Mesodermal cell (in vitro differentiated cells): ENCODE measurements around the gene KCNH3.
"Not testable (repeated sequence)": the region's sequence is repeated elsewhere in the genome, so short reads cannot be mapped to it uniquely, and the experiment has no call there.

Experiments used
- H3K27ac ChIP-seq: 2 replicates; pipeline ENCODE4 v1.7.0; 2013; ENCODE audit warnings: mild to moderate bottlenecking, low read depth, low read length, moderate library complexity; ENCODE audit not compliant: severe bottlenecking
- H3K36me3 ChIP-seq: 2 replicates; pipeline ENCODE4 v1.7.1; 2013; ENCODE audit warnings: mild to moderate bottlenecking, low read length, moderate library complexity; ENCODE audit not compliant: control insufficient read depth, insufficient read depth
- H3K4me1 ChIP-seq: one replicate; pipeline ENCODE4 v1.7.1; 2013; ENCODE audit warnings: mild to moderate bottlenecking, low read length; ENCODE audit not compliant: insufficient read depth, control insufficient read depth, poor library complexity, severe bottlenecking
- H3K4me3 ChIP-seq: 2 replicates; pipeline ENCODE4 v1.7.0; 2013; ENCODE audit warnings: low read length, control low read depth, mild to moderate bottlenecking; ENCODE audit not compliant: insufficient read depth, poor library complexity, severe bottlenecking; ENCODE audit errors: extremely low read depth
- H3K9me3 ChIP-seq: 2 replicates; pipeline ENCODE4 v1.7.1; 2013; ENCODE audit warnings: mild to moderate bottlenecking, low read length, moderate library complexity; ENCODE audit not compliant: control insufficient read depth
- WGBS, 2 experiments: methylation state at CpG; one replicate each; pipeline ENCODE4 v1.1.5; 2013; ENCODE audit warnings: missing lambda C conversion rate in 2 of 2; ENCODE audit not compliant: insufficient coverage in 2 of 2; 5-methylcytosine and 5-hydroxymethylcytosine counted together

KCNH3 gene

DNA sequence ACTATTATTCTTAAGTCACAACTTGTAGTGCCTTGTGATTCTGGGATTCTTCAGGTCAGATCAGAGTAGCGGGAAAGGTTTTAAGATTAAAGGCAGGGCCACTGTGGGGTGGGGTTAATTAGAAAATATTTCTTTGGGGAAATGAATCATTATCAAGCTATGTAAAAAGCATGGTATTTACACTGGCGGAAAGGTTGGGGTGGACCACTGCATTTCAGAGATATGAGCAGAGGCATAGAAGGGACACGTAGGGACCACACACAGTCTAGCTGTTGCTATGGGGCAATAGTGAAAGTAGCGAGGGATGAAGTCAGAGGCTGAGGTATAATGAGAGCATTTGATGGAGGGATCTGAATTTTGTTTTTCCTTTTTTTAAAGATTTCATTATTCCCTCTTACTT, 31.7 kb upstream of the KCNH3 start:
- H3K4me3 ChIP-seq, result no peak overlapping the region
- H3K4me1 ChIP-seq, result peaks cover 4% of the 10 kb centered on the region
- peaks cover 43% of the 10 kb centered on the region for H3K36me3 ChIP-seq
- H3K9me3 ChIP-seq, result no peaks in the 10 kb centered on the region
- WGBS, 2 experiments, result 84 to 90% methylated on average over 2 to 3 of the region's 4 CpGs
- no peak overlapping the region for H3K27ac ChIP-seq

DNA sequence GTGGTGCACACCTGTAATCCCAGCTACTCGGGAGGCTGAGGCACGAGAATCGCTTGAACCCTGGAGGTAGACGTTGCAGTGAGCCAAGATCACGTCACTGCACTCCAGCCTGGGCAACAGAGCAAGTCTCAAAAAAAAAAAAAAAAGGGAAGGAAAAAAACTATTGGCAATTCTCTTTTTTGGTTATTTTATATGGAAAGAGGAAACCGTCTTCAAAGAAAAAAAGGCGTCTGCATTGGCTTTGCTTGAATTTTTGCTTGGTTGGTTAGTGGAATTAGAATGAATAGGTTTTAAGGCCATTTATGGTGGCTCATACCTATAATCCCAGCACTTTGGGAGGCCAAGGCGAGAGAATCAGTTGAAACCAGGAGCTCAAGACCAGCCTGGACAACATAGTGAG, 29.1 kb upstream of the KCNH3 start:
- not testable (repeated sequence) for H3K9me3 ChIP-seq, H3K4me3 ChIP-seq, H3K4me1 ChIP-seq, H3K27ac ChIP-seq
- peaks cover 32% of the 10 kb centered on the region for H3K36me3 ChIP-seq
- 92 to 98% methylated on average over 6 to 8 of the region's 8 CpGs for WGBS, 2 experiments

DNA sequence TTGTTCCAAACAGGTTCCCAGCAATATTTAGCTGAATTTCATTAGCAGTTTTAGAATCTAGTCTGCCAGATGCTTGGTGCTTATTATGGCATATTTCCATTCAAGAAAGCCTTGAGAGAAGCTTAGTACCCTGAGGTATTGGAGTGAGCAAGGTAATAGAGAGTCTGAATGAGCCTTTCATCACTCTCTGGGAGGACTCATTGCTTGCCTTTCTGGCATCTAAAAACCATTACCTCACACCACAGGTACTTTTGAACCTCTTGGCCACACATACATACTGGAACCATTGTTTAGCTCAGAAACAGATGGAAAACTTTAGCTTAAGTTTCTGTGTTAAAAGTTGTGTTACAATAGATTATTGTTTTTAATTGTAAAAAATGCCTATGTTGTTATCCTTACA, 27.4 kb upstream of the KCNH3 start:
- Histone ChIP-seq H3K4me1 (peaks cover 15% of the 10 kb centered on the region), H3K27ac (no peak overlapping the region), H3K36me3 (peaks cover 21% of the 10 kb centered on the region), H3K4me3 (no peak overlapping the region), H3K9me3 (no peaks in the 10 kb centered on the region)

DNA sequence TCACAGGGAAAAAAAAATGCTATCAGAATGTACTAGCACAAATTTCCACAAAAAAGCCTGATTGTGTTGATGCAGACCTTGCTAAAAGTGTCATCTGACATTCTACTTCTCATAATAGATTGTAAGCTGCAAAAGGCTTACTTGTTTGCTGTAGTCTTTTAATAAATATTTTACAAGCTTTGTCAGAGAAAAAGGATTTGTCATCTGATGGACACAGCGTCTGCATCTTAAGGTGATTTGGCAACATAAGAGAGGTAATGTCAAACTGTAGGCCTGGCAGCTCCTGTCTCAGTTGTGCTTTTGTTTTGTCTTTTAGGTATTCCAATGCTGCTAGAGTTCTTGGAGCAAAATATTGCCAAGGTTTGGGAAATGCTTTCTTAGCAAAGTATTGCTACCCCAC, 26.3 kb upstream of the KCNH3 start:
- Histone ChIP-seq H3K4me1 (peaks cover 15% of the 10 kb centered on the region), H3K9me3 (no peaks in the 10 kb centered on the region), H3K4me3 (no peak overlapping the region), H3K36me3 (peaks cover 18% of the 10 kb centered on the region), H3K27ac (no peak overlapping the region)
- WGBS, 2 experiments, result 88 to 89% methylated on average over 1 of the region's 1 CpG

DNA sequence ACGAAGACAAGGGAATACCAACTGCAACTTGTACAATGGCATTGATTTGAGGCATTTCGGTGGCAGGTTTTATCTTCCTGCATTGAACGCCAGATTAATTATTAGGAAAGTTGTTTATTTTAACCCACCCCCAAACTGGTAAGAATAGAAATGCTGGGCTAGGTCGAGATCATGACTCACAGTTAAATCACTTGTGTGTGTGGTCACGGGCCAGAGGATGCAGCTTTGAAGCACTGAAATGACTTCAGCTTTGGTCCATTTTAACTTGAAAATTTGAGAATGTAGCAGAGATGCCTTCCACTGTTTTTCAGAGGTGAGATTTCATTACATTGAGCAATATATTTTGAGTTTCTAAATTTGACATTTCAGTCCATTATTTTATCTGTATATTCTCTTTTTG, 23.6 kb upstream of the KCNH3 start:
- H3K9me3 ChIP-seq, result no peaks in the 10 kb centered on the region
- H3K36me3 ChIP-seq, result peaks cover 15% of the 10 kb centered on the region
- H3K27ac ChIP-seq, result peak overlapping the region; percentile 16
- H3K4me1 ChIP-seq, result peaks cover 23% of the 10 kb centered on the region
- no peak overlapping the region for H3K4me3 ChIP-seq
- 63 to 100% methylated on average over 2 of the region's 5 CpGs for WGBS, 2 experiments

DNA sequence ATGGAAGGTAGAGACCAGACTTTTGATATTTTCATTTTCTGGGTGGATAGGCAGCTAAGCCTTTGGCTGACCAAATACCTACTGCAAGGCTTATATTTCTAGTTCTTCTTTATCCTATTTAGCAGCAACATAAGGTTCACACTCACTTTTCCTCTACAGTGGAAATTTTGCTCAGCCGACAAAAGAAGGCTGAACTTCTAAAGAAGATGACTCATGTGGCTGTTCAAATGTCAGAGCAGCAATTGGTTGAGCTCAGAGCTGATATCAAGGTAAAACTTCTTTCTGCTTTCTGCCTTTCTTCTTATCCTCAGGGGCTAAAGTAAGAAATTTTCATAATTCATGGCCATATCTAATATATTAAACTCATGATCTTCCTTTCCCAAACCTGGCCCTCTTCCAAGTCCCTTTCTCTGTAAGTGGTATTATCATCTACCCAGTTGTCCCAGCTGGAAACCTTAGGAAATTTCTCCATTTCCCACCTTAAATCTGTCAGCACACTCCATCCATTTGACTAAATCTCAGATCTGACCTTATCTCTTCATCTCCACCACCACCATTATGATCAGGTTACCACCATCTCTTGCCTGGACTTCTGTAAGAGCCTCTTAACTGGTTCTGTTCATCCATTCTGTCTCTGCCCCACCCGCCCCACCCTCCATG, 19.8 kb upstream of the KCNH3 start:
- Histone ChIP-seq H3K36me3 (peaks cover 38% of the 10 kb centered on the region), H3K27ac (no peak overlapping the region), H3K9me3 (no peaks in the 10 kb centered on the region), H3K4me3 (no peak overlapping the region), H3K4me1 (peaks cover 19% of the 10 kb centered on the region)
- WGBS, 2 experiments, result 80% methylated on average over 1 of the region's 2 CpGs; no CpG with 5 or more reads in 1 of the 2 experiments

DNA sequence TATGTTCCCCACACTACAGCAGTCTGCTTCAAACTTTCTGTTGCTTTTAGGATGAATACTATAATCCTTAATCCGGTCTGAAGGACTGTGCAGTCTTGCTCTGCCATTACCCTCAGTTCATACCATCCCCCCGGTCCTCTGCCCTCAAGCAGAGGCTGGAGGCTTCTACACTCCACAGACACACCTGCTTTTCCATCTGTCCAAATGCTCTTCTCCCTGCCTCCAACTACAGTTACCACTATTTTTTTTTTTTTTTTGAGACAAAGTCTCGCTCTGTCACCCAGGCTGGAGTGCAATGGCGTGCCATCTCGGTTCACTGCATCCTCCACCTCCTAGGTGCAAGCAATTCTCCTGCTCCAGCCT, 19.3 kb upstream of the KCNH3 start:
- Histone ChIP-seq H3K27ac (no peak overlapping the region), H3K36me3 (peaks cover 43% of the 10 kb centered on the region), H3K4me1 (peaks cover 19% of the 10 kb centered on the region), H3K4me3 (no peak overlapping the region), H3K9me3 (no peaks in the 10 kb centered on the region)
- 92 to 100% methylated on average over 4 of the region's 5 CpGs for WGBS, 2 experiments

DNA sequence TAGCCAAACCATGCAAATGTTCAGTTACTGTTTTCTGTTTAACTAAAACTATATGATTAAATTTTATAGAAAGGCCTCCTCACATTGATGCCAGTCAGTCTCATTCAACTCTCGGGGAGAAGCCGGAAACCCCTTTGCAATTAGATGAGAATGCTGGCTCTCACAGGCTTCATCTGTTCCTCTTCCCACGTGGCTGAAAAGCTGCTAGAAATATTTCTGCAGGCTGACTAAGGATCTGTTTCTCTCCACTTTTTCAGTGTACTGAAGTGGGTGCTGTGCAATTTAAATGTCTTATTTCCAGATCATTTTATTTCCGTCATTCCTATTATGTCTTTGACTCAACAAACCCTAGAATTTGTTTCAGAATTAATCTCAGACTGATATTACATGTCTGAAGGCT, 17.4 kb upstream of the KCNH3 start:
- WGBS, 2 experiments, result 100% methylated on average over 2 to 3 of the region's 4 CpGs
- H3K4me1 ChIP-seq, result peaks cover 8% of the 10 kb centered on the region
- H3K9me3 ChIP-seq, result no peaks in the 10 kb centered on the region
- H3K27ac ChIP-seq, result no peak overlapping the region
- peaks cover 62% of the 10 kb centered on the region for H3K36me3 ChIP-seq
- H3K4me3 ChIP-seq, result no peak overlapping the region

DNA sequence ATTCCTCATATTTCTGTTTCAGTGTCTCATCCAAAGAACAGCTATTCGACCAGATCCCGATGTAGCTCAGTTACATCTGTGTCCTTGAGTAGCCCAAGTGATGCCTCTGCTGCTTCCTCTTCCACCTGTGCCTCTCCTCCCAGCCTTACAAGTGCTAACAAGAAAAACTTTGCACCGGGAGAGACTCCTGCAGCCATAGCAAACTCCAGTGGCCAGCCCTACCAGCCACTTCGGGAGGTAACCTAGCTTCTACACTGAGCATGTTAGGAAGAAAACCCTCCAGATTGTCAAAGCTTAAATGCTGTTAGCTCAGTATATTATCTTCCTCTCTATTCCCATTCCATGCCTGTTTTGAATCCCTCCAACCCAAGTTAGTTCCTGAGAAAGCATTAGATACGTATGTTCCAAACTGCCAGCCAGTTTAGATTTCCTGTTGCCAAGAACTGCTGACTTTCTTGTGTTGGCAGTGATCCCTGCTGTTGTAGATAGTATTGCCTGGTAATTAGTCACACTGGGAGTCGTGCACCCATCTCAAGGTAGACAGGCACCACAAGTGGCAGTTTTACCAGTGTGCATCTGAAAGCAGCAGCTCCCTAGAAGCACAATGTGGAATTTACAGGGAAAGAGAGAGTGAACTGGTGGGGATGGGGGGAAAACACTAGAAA, 14.0 kb upstream of the KCNH3 start:
- no peaks in the 10 kb centered on the region for H3K9me3 ChIP-seq
- 90 to 95% methylated on average over 6 of the region's 6 CpGs for WGBS, 2 experiments
- peaks cover 72% of the 10 kb centered on the region for H3K36me3 ChIP-seq
- no peak overlapping the region for H3K4me3 ChIP-seq
- H3K4me1 ChIP-seq, result no peaks in the 10 kb centered on the region
- H3K27ac ChIP-seq, result no peak overlapping the region

DNA sequence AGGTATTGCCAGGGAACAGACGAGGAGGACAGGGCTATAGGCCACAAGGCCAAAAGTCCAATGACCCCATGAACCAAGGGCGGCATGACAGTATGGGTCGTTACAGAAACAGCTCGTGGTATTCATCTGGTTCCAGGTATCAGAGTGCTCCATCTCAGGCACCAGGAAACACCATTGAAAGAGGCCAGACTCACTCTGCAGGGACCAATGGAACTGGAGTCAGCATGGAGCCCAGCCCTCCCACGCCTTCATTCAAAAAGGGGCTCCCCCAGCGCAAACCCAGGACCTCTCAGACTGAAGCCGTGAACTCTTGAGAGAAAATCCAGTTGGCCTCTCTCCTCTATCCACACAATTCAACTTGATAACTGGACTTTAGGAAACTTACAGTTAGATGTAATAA, 12.9 kb upstream of the KCNH3 start:
- Histone ChIP-seq H3K9me3 (no peaks in the 10 kb centered on the region), H3K4me3 (no peak overlapping the region), H3K27ac (no peak overlapping the region), H3K4me1 (no peaks in the 10 kb centered on the region), H3K36me3 (peaks cover 70% of the 10 kb centered on the region)
- WGBS, 2 experiments, result 94 to 100% methylated on average over 5 to 7 of the region's 7 CpGs

DNA sequence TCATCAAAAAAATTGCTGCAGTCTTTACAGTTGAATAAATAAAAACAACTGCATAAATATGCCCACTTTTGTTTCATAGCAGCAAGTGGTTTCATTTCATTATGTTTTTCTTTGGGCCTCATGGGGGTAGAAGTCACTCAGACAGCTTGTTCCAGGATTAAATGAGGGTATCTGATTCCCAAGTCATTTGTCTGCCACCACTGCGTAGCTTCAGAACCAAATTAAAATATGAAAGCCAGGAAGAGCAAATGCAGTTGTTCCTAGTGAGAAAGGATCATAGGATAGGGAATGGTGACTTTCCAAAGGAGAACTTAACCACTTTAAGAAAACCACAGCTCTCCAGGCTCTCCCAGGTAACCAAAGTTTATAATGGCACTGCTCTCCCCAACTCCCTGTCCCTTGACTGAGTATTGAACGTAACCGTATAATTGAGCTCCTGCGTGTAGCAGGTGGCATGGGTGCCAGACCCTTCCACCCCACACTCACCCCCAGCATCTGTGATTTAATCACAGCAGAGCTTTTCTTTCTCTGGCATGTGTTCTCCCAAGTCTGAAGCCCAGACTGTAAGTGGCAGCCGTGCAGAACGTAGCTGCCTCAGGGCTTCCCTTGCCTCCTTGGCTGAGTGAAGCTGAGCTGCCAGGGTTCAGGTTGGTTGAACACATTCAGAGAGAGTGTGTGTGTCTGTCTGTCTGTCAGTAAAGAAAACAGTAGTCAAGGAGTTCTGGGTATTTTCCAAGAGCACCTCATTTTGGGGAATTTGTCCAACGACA, 11.3 kb upstream of the KCNH3 start:
- H3K9me3 ChIP-seq, result no peaks in the 10 kb centered on the region
- WGBS, 2 experiments, result 91 to 93% methylated on average over 4 to 6 of the region's 7 CpGs
- no peaks in the 10 kb centered on the region for H3K4me1 ChIP-seq
- no peak overlapping the region for H3K27ac ChIP-seq
- no peak overlapping the region for H3K4me3 ChIP-seq
- peaks cover 57% of the 10 kb centered on the region for H3K36me3 ChIP-seq
